Hepatocyte (in vitro differentiated cells): Measurements from ENCODE around the gene NTNG2. TPM values are rescaled to one million over a fixed set of nuclear protein-coding genes. Genes with fewer than 3 reads are reported as not detected.
A peak's percentile ranks its signal among the peaks of the same experiment; 100 is the strongest.

Source experiments
- DNase-seq: peaks from one replicate; pipeline ENCODE4 v3.0.0-alpha.2; 2016; ENCODE audit warnings: low spot score
- H2AFZ ChIP-seq: fragments of 200-600 bp; sonication (generic); 2 replicates; pipeline ENCODE4 v1.6.0; 2016; ENCODE audit warnings: antibody characterized with exemption, mild to moderate bottlenecking
- H3K27ac ChIP-seq: fragments of 200-600 bp; sonication (generic); 2 replicates; pipeline ENCODE4 v1.5.1; 2016; ENCODE audit warnings: mild to moderate bottlenecking
- H3K27me3 ChIP-seq: fragments of 200-600 bp; sonication (generic); 2 replicates; pipeline ENCODE4 v1.6.1; 2016
- H3K36me3 ChIP-seq: fragments of 200-600 bp; sonication (generic); replicated peaks from 2 replicates; pipeline ENCODE4 v1.5.1; 2016; ENCODE audit warnings: low read depth; ENCODE audit not compliant: insufficient read depth
- H3K4me1 ChIP-seq: fragments of 200-600 bp; sonication (generic); 2 replicates; pipeline ENCODE4 v1.5.1; 2016; ENCODE audit warnings: mild to moderate bottlenecking, moderate library complexity; ENCODE audit not compliant: insufficient read depth
- H3K4me2 ChIP-seq: fragments of 200-600 bp; sonication (generic); 2 replicates; pipeline ENCODE4 v1.6.0; 2016
- H3K4me3 ChIP-seq: fragments of 200-600 bp; sonication (generic); 2 replicates; pipeline ENCODE4 v1.5.1; 2016; ENCODE audit warnings: mild to moderate bottlenecking
- H3K79me2 ChIP-seq: fragments of 200-600 bp; sonication (generic); 2 replicates; pipeline ENCODE4 v1.6.0; 2017; ENCODE audit warnings: mild to moderate bottlenecking
- H3K9me2 ChIP-seq: fragments of 200-600 bp; sonication (generic); replicated peaks from 2 replicates; pipeline ENCODE4 v1.6.0; 2017; ENCODE audit warnings: mild to moderate bottlenecking; ENCODE audit not compliant: insufficient read depth
- H3K9me3 ChIP-seq: fragments of 200-600 bp; sonication (generic); 2 replicates; pipeline ENCODE4 v1.5.1; 2016; ENCODE audit warnings: low read depth, mild to moderate bottlenecking
- H4K20me1 ChIP-seq: fragments of 200-600 bp; sonication (generic); 2 replicates; pipeline ENCODE4 v1.6.0; 2016; ENCODE audit warnings: mild to moderate bottlenecking; ENCODE audit not compliant: insufficient read depth, poor library complexity, severe bottlenecking
- EZH2 ChIP-seq: fragments of 200-600 bp; sonication (generic); IDR thresholded peaks from 2 replicates; pipeline ENCODE4 v1.6.1; 2016; ENCODE audit warnings: antibody characterized with exemption, mild to moderate bottlenecking, borderline replicate concordance
- EZH2phosphoT487 ChIP-seq: fragments of 200-600 bp; sonication (generic); IDR thresholded peaks from one replicate; pipeline ENCODE4 v1.6.1; 2018; ENCODE audit warnings: antibody characterized with exemption, mild to moderate bottlenecking, low read depth, moderate library complexity; ENCODE audit not compliant: unreplicated experiment, severe bottlenecking
- WGBS: methylation state at CpG from one replicate; pipeline ENCODE4 v1.1.6; 2016; ENCODE audit warnings: low lambda C conversion rate; ENCODE audit errors: missing lambda C conversion rate; 5-methylcytosine and 5-hydroxymethylcytosine counted together
- polyA plus RNA-seq: library from polyadenylated mRNA; unstranded; fragments of >200 nt; fragmentation: Nextera tagmentation; extraction: Ambion mirVana; gene quantifications from 2 replicates; pipeline ENCODE4 v1.2.1, GENCODE V29; 2016
- total RNA-seq: library from RNA; depleted of rRNA; stranded (reverse); fragments of >200 nt; gene quantifications from 2 replicates; pipeline ENCODE4 v1.2.3, GENCODE V29; 2014
- TF ChIP-seq, protein P1 (sequence below): fragments of 200-600 bp; sonication (generic); IDR thresholded peaks from 2 replicates; pipeline ENCODE4 v1.5.1; 2016; ENCODE audit warnings: antibody characterized with exemption, mild to moderate bottlenecking; ENCODE audit not compliant: poor library complexity

NTNG2 gene
- total and polyA plus RNA-seq, 2 experiments from 2014 or later, result 0.48 to 1.8 TPM

DNA sequence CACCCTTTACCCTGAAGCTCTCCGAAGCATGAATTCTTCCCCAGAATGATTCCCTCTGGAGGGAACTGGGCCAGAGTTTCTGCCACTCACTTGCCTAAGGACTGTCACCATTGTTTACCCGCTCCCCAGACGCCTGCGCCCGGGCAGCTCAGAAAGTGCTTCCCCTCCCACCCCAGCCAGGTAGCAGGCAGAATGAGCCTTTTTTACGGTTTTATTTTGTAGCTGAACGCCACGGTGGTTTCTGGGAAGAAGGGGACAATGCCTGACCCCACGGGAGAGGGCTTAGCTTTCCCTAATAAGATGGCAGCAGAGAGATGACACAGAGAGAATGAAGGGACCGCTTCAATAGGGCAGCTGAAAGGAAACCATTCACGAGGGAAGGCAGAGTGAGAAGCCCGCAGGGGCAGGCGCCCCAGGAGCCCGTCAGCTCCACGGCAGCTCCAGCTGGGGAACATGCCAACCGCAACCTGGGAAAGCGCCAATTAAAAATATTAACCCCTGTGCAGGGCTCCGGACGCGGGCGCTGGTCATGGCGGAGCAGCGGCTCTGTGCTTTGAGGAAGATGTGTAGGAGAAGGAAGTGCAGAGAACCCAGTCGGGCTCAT lies 20.4 kb upstream of the NTNG2 start:
- no peak for DNase-seq
- no peaks in the 10 kb centered on the region for H3K9me2 ChIP-seq
- 4% methylated on average over 24 of the region's 24 CpGs for WGBS
- H2AFZ ChIP-seq, result peak overlapping the region; percentile 29
- TF ChIP-seq, protein P1, sequence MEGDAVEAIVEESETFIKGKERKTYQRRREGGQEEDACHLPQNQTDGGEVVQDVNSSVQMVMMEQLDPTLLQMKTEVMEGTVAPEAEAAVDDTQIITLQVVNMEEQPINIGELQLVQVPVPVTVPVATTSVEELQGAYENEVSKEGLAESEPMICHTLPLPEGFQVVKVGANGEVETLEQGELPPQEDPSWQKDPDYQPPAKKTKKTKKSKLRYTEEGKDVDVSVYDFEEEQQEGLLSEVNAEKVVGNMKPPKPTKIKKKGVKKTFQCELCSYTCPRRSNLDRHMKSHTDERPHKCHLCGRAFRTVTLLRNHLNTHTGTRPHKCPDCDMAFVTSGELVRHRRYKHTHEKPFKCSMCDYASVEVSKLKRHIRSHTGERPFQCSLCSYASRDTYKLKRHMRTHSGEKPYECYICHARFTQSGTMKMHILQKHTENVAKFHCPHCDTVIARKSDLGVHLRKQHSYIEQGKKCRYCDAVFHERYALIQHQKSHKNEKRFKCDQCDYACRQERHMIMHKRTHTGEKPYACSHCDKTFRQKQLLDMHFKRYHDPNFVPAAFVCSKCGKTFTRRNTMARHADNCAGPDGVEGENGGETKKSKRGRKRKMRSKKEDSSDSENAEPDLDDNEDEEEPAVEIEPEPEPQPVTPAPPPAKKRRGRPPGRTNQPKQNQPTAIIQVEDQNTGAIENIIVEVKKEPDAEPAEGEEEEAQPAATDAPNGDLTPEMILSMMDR, result no peak
- peak; percentile 48 for TF ChIP-seq EZH2
- no peak for TF ChIP-seq EZH2phosphoT487
- H3K4me3 ChIP-seq, result no peak overlapping the region
- H3K27me3 ChIP-seq, result peaks cover 60% of the 10 kb centered on the region
- no peaks in the 10 kb centered on the region for H4K20me1 ChIP-seq
- peak overlapping the region; percentile 76 for H3K4me2 ChIP-seq
- H3K9me3 ChIP-seq, result no peaks in the 10 kb centered on the region
- H3K27ac ChIP-seq, result no peak overlapping the region
- no peaks in the 10 kb centered on the region for H3K79me2 ChIP-seq
- H3K36me3 ChIP-seq, result no peaks in the 10 kb centered on the region
- H3K4me1 ChIP-seq, result no peaks in the 10 kb centered on the region

DNA sequence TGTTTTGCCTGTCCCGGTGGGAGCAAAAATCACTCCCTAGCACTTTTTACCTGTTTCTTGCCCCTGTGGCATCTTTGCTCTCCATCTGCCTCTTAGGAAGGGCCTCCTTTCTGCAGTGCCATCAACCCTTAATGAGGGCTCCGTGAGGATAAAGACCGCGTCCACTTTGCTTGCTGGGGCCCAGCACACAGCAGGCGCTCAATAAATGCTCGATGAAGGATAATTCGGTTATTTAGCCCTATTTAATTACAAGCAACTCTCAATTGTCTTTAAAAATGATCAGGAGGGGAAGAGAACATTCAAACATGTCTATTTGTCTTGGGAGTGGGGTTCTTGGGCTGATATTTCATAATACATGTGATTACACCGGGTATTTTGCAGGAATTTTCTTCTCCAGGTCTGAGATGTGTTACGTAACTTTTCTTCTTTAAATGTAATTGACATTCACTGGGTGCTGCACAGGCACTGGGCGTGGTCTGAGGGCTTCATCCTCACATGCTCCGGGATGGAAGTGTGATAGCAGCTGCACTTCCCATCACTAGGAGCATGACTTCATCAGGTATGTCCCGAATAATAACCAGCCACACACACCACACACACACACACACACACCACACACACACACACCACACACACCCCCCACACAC lies 19.8 kb upstream of the NTNG2 start:
- no peak overlapping the region for H3K4me3 ChIP-seq
- DNase-seq, result no peak
- H3K9me2 ChIP-seq, result no peaks in the 10 kb centered on the region
- no peaks in the 10 kb centered on the region for H3K4me1 ChIP-seq
- H4K20me1 ChIP-seq, result no peaks in the 10 kb centered on the region
- peak overlapping the region; percentile 29 for H2AFZ ChIP-seq
- 57% methylated on average over 12 of the region's 12 CpGs for WGBS
- TF ChIP-seq, protein P1, result no peak
- TF ChIP-seq EZH2phosphoT487 (no peak), EZH2 (peak; percentile 8)
- peak overlapping the region; percentile 76 for H3K4me2 ChIP-seq
- H3K9me3 ChIP-seq, result no peaks in the 10 kb centered on the region
- no peaks in the 10 kb centered on the region for H3K36me3 ChIP-seq
- H3K27ac ChIP-seq, result no peak overlapping the region
- H3K79me2 ChIP-seq, result no peaks in the 10 kb centered on the region
- H3K27me3 ChIP-seq, result peaks cover 54% of the 10 kb centered on the region

DNA sequence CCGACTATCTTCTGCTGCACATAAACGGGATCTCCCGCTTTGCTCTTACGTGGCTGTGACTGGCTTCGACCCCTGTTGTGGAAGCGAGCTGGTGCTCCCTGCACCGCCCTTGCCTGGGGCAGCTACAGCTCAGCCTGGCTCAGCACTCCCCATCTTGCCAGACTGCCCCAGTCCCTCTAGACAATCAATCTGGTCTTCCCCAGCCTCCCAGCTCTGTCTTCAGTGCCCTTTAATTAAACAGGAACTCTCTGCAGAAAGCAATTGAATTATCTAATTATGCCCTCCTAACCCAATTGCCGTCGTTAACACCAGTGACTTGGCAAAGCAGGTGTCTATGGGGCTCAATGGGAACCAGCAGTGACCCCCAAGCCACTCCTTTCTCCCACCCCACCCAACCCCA lies 18.9 kb upstream of the NTNG2 start:
- Histone ChIP-seq H3K9me3 (no peaks in the 10 kb centered on the region), H3K9me2 (no peaks in the 10 kb centered on the region), H3K36me3 (no peaks in the 10 kb centered on the region), H3K4me2 (no peak overlapping the region), H3K79me2 (no peaks in the 10 kb centered on the region), H3K27me3 (peaks cover 46% of the 10 kb centered on the region), H3K4me3 (no peak overlapping the region), H3K27ac (no peak overlapping the region), H4K20me1 (no peaks in the 10 kb centered on the region), H2AFZ (no peak overlapping the region), H3K4me1 (no peaks in the 10 kb centered on the region)
- TF ChIP-seq EZH2phosphoT487, result no peak
- TF ChIP-seq, protein P1, result no peak
- no peak for TF ChIP-seq EZH2
- WGBS, result 54% methylated on average over 9 of the region's 9 CpGs
- no peak for DNase-seq
